ENCODE results near the gene PSMB3. TPM values are rescaled to one million over a fixed set of nuclear protein-coding genes. Genes with fewer than 3 reads are reported as not detected.

The PSMB3 gene
- total RNA-seq, 1 donor from 2014 or later: 138 TPM

GRCh38 chr17:38768417-38768816 lies 15.9 kb downstream of the PSMB3 start:
- no peaks in the 10 kb centered on the region for H3K27me3 Mint-ChIP-seq
- no peak for TF ChIP-seq CTCF (IDR thresholded peaks at IDR 0.05; ENCODE audit: unreplicated experiment)
- DNase-seq (ENCODE audit: low spot score, unreplicated experiment): no peak
- H3K27ac Mint-ChIP-seq: no peak overlapping the region
- H3K4me3 Mint-ChIP-seq (ENCODE audit: low read depth): no peak overlapping the region
- no peaks in the 10 kb centered on the region for H3K4me1 Mint-ChIP-seq (ENCODE audit: low read depth)
- H3K9me3 Mint-ChIP-seq (ENCODE audit: low read depth): no peaks in the 10 kb centered on the region
- H3K36me3 Mint-ChIP-seq (ENCODE audit: insufficient read depth): peaks cover 30% of the 10 kb centered on the region

GRCh38 chr17:38773258-38773657 lies 20.7 kb downstream of the PSMB3 start:
- peaks cover 21% of the 10 kb centered on the region for H3K36me3 Mint-ChIP-seq (ENCODE audit: insufficient read depth)
- no peak for TF ChIP-seq CTCF (IDR thresholded peaks at IDR 0.05; ENCODE audit: unreplicated experiment)

DNA sequence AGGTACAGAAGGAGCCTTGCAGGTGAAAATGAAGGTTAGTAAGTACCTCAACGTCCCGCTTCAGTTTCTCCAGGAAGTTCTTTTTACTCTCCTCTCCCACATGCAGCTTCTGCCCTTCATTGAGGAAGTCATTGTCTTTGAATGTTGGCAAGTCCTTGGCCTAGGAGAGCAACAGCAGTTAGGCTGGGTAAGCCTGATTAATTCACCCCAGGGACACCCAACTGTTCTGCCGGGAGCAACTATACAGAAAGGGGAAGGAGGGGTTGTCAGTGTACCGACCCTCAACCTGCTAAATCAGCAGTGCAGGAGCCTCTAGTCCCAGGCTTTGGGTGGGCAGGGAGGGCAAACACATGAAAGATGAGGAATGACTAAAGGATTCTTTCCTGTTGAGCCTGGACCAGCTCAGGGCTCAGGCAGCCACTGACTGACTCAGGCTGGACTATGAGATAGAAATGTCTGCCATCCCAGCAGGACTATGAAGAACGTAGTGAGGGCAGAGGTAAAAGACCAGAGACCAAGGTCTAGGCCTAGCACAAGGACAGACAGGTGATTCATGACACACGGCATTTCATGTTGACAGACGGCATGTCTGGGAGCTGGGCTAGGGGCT lies 25.2 kb downstream of the PSMB3 start:
- no peak for TF ChIP-seq CTCF (IDR thresholded peaks at IDR 0.05; ENCODE audit: unreplicated experiment)
- no peak for DNase-seq (ENCODE audit: low spot score, unreplicated experiment)
- Mint-ChIP-seq H3K4me3 (ENCODE audit: low read depth) (no peak overlapping the region), H3K36me3 (ENCODE audit: insufficient read depth) (peaks cover 23% of the 10 kb centered on the region), H3K9me3 (ENCODE audit: low read depth) (no peaks in the 10 kb centered on the region), H3K27me3 (no peaks in the 10 kb centered on the region), H3K4me1 (ENCODE audit: low read depth) (no peaks in the 10 kb centered on the region), H3K27ac (no peak overlapping the region)

More at GRCh38 chr17:38773258-38773657, 20.7 kb downstream of the PSMB3 start:
- H3K9me3 Mint-ChIP-seq (ENCODE audit: low read depth): no peaks in the 10 kb centered on the region
- H3K4me3 Mint-ChIP-seq (ENCODE audit: low read depth): no peak overlapping the region
- no peak for DNase-seq (ENCODE audit: low spot score, unreplicated experiment)
- H3K27ac Mint-ChIP-seq: no peak overlapping the region
- H3K27me3 Mint-ChIP-seq: no peaks in the 10 kb centered on the region
- no peaks in the 10 kb centered on the region for H3K4me1 Mint-ChIP-seq (ENCODE audit: low read depth)

DNA sequence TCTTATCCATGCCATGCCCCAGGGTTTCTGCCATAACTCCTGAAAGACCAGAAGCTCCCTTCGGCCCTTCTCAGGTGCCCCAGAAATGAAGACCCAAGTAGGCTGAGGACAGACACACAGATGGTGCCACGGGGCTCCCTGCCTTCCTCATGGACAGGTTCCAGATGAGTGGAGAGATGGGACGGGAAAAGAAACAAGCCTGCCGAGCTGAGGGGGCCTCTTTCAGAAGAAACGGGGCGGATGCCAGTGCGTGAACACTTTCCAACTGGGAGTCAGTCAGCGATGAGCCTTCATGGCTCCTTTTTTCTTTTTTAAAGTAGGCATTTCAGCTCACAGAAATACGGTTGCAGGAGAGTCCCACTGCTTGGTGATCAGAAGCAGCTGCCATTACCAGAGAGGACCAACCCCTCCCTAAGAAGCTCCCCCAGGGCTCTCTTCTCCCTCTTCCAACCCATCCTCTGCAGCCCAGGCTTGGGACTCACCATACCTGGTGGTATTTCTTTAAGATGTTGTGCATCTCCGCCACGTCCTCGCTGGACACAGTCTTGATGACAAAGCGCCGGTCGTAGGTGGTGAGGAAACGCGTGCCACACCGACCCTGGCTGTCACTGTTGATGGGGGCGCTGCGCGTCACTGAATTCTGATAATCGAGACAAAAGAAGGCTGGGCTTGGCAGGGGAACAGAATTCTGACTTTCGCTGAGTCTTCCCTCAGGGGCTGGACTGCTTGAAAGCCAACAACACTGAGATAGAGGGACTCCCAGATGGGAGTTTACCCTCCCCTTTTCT lies 27.6 kb downstream of the PSMB3 start:
- peak overlapping the region; percentile 45 for H3K27ac Mint-ChIP-seq
- no peak for TF ChIP-seq CTCF (IDR thresholded peaks at IDR 0.05; ENCODE audit: unreplicated experiment)
- no peaks in the 10 kb centered on the region for H3K4me1 Mint-ChIP-seq (ENCODE audit: low read depth)
- H3K9me3 Mint-ChIP-seq (ENCODE audit: low read depth): no peaks in the 10 kb centered on the region
- H3K36me3 Mint-ChIP-seq (ENCODE audit: insufficient read depth): peaks cover 19% of the 10 kb centered on the region
- H3K27me3 Mint-ChIP-seq: no peaks in the 10 kb centered on the region
- H3K4me3 Mint-ChIP-seq (ENCODE audit: low read depth): no peak overlapping the region
- DNase-seq (ENCODE audit: low spot score, unreplicated experiment): no peak

DNA sequence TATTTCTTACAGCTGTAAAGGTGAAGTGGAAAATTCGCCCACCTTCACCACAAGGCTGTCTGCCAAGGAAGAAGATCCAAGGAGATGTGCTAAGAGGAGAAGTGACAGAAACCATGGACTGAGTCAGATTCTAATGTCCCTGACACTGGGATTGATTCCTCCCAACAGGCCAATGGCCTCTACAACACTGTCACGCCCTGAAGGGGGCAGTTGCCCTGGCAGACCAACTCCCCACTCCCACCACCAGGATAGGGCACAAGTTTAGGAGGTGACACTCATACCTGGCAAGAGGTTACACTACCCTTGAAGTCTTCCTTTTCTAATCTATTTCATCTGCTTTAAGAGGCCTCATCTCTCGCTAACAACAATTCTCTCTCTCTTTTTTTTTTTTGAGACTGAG lies 30.7 kb downstream of the PSMB3 start:
- H3K27me3 Mint-ChIP-seq: no peaks in the 10 kb centered on the region
- no peaks in the 10 kb centered on the region for H3K4me1 Mint-ChIP-seq (ENCODE audit: low read depth)
- TF ChIP-seq CTCF (IDR thresholded peaks at IDR 0.05; ENCODE audit: unreplicated experiment): no peak
- no peak overlapping the region for H3K4me3 Mint-ChIP-seq (ENCODE audit: low read depth)
- no peak overlapping the region for H3K27ac Mint-ChIP-seq
- no peak for DNase-seq (ENCODE audit: low spot score, unreplicated experiment)
- peaks cover 15% of the 10 kb centered on the region for H3K36me3 Mint-ChIP-seq (ENCODE audit: insufficient read depth)
- no peaks in the 10 kb centered on the region for H3K9me3 Mint-ChIP-seq (ENCODE audit: low read depth)

Data from progenitor cell of endocrine pancreas (in vitro differentiated cells).